Calu3 (cell line): Measurements from ENCODE around the gene IRF2. TPM values are rescaled to one million over a fixed set of nuclear protein-coding genes. Genes with fewer than 3 reads are reported as not detected.

Experiments used
- BruUV-seq: library from RNA; stranded (reverse); fragments of 400-500 nt; replicated peaks from 2 replicates; lab custom pipeline; 2021; lab: Mats Ljungman, UMichigan
- CTCF ChIA-PET: fragments of 300-600 bp; sonication (Branson Sonifier 250); formaldehyde crosslinking; loops from one replicate; lab custom pipeline; 2022; ENCODE audit warnings: antibody characterized with exemption; lab: Charles Lee
- DNase-seq: peaks from one replicate; pipeline ENCODE4 v3.0.0; 2022
- H3K27ac Mint-ChIP-seq: one replicate; pipeline ENCODE4 v1.8.0; 2022; ENCODE audit warnings: mixed read lengths; ENCODE audit not compliant: unreplicated experiment
- H3K27me3 Mint-ChIP-seq: one replicate; pipeline ENCODE4 v1.8.0; 2022; ENCODE audit warnings: mixed read lengths; ENCODE audit not compliant: unreplicated experiment
- H3K36me3 Mint-ChIP-seq: one replicate; pipeline ENCODE4 v1.8.0; 2022; ENCODE audit warnings: mild to moderate bottlenecking, moderate library complexity, mixed read lengths; ENCODE audit not compliant: insufficient read depth, unreplicated experiment
- H3K4me1 Mint-ChIP-seq: one replicate; pipeline ENCODE4 v1.8.0; 2022; ENCODE audit warnings: mild to moderate bottlenecking, low read depth, mixed read lengths; ENCODE audit not compliant: unreplicated experiment
- H3K4me3 Mint-ChIP-seq: one replicate; pipeline ENCODE4 v1.8.0; 2022; ENCODE audit warnings: mild to moderate bottlenecking, low read depth, moderate library complexity, mixed read lengths; ENCODE audit not compliant: unreplicated experiment
- H3K9me3 Mint-ChIP-seq: one replicate; pipeline ENCODE4 v1.8.0; 2022; ENCODE audit warnings: low read depth, mixed read lengths; ENCODE audit not compliant: unreplicated experiment
- intact Hi-C: fragments of 100-400 bp; cut with micrococcal nuclease; formaldehyde crosslinking; loops from one replicate; pipeline ENCODE4 v1.10.0; 2022; ENCODE audit not compliant: unreplicated experiment
- total RNA-seq: library from RNA; stranded (reverse); gene quantifications from 2 replicates; pipeline ENCODE4 v1.2.3, GENCODE V29; 2022
- TF ChIP-seq, protein P1 (sequence below): fragments of 200-600 bp; IDR thresholded peaks from one replicate; pipeline ENCODE4 v1.8.0; 2022; ENCODE audit warnings: antibody characterized with exemption; ENCODE audit not compliant: unreplicated experiment

Gene IRF2
- total RNA-seq, 1 experiment from 2014 or later, result 27.3 TPM

DNA sequence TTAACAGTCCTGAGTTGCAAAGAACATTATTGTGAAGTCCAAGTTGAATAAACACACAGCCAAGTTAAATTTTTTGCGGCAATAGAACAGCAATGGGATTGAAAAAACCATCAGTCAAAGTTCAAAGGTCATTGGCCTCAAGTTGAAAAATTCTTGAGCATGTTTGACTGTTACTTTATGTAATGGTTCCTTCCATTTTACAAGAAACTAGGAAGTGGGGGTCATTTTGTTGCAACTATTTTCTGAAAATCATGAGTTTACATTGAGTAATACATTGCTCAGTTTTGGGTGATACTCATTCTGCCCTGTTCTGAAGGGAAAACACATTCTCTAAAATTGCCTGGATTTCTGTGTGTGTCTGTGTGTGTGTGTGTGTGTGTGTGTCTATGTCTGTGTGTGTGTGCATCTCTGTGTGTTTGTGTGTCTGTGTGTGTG lies 5.2 kb upstream of the IRF2 start:
- no TSS peak for BruUV-seq
- peaks cover 15% of the 10 kb centered on the region for H3K4me1 Mint-ChIP-seq
- no peak overlapping the region for H3K4me3 Mint-ChIP-seq
- no peak for DNase-seq
- H3K27me3 Mint-ChIP-seq, result no peaks in the 10 kb centered on the region
- intact Hi-C loops, result no loop called here
- CTCF ChIA-PET, result no interaction called here
- no peak overlapping the region for H3K27ac Mint-ChIP-seq
- TF ChIP-seq, protein P1, sequence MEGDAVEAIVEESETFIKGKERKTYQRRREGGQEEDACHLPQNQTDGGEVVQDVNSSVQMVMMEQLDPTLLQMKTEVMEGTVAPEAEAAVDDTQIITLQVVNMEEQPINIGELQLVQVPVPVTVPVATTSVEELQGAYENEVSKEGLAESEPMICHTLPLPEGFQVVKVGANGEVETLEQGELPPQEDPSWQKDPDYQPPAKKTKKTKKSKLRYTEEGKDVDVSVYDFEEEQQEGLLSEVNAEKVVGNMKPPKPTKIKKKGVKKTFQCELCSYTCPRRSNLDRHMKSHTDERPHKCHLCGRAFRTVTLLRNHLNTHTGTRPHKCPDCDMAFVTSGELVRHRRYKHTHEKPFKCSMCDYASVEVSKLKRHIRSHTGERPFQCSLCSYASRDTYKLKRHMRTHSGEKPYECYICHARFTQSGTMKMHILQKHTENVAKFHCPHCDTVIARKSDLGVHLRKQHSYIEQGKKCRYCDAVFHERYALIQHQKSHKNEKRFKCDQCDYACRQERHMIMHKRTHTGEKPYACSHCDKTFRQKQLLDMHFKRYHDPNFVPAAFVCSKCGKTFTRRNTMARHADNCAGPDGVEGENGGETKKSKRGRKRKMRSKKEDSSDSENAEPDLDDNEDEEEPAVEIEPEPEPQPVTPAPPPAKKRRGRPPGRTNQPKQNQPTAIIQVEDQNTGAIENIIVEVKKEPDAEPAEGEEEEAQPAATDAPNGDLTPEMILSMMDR, result no peak
- H3K36me3 Mint-ChIP-seq, result peaks cover 18% of the 10 kb centered on the region
- no peaks in the 10 kb centered on the region for H3K9me3 Mint-ChIP-seq

DNA sequence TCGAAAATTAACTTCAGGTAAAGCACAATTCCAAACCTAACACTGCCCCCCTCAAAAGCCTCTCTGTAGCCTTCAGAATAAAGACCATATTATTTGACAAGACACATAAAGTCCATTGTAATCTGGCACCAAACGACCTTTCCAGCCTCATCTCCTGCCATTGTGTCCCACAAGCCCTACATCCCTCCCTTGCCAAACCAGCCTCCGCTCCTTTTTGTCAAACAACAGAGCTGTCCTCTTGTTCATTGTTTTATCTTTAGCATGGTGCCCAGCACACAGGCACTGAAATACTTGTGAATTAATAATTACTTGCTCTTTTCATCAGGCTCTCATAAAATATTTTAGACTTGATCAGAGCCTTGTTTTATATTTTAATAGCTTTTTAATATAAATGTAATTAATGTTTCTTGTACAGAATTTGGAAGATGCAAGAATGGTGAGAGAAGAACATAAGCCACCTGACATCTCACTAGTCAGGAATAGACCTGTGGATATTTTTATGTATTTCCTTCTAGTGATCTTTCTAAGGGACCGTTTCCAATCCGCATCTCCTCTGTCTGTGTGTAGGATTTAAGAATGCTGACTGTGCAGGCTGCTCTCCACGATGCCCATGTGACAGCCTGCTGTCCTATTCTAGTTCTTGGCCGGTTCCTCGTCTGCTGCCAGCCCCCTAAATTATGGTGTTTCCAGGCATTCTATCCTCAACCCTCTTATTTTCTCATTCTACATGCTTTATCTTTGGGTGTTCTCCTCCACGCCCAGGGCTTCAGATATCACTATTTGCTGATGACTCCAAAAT lies 3.0 kb upstream of the IRF2 start:
- Mint-ChIP-seq H3K27ac (no peak overlapping the region), H3K4me3 (peak overlapping the region; percentile 21), H3K9me3 (no peaks in the 10 kb centered on the region), H3K27me3 (no peaks in the 10 kb centered on the region), H3K36me3 (peaks cover 35% of the 10 kb centered on the region), H3K4me1 (peaks cover 15% of the 10 kb centered on the region)
- intact Hi-C loops, result no loop called here
- BruUV-seq, result no TSS peak
- no peak for DNase-seq
- CTCF ChIA-PET, result interaction anchor here (0.7 kb wide), 1 partner anchor 479 kb away, joined by 3 read pairs; no protein-coding TSS in a partner anchor
- TF ChIP-seq, protein P1, result no peak

DNA sequence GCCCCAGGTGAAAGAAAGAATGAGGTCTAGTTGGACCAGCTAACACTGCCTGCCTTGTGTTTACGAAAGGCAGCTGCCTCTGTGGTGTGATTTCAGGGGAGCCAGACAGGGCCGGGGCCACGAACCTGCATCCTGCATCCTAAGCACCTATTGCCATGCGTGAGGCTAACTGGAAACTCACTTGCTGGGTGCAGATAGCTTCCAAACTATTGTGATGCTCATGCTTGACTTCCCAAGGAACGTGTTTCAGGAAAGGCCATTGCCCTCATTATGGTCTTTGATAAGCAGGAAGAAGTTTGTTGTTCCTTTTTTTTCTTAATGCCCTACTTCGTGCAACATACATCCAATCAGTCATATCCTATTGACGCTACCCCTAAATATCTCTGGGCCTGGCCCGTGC lies 2.3 kb upstream of the IRF2 start:
- CTCF ChIA-PET, result no interaction called here
- Mint-ChIP-seq H3K36me3 (peaks cover 39% of the 10 kb centered on the region), H3K4me3 (peak overlapping the region; percentile 21), H3K9me3 (no peaks in the 10 kb centered on the region), H3K27ac (no peak overlapping the region), H3K27me3 (no peaks in the 10 kb centered on the region), H3K4me1 (peaks cover 15% of the 10 kb centered on the region)
- TF ChIP-seq, protein P1, result no peak
- intact Hi-C loops, result no loop called here
- BruUV-seq, result no TSS peak
- no peak for DNase-seq

DNA sequence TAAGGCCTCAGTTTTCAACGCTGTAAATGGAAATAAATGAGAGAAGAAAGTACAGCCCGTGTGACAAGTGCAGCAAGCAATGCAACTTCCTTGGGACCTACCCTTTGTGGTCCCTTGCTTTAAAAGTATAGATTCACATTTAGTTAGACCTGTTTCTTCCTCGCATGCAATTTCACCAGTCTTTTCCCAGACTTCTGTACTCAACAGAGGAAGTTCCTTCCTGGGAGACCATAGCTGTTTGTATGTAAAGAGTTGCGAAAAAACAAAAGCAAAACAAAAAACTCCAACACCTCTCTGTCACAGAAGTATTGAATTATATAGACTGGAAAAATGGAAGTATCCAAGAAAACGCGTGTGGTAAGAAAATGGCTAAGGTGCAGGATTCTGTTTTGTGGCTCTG lies 1.1 kb upstream of the IRF2 start:
- peak overlapping the region; percentile 88 for H3K4me3 Mint-ChIP-seq
- no TSS peak for BruUV-seq
- no peak for DNase-seq
- no peaks in the 10 kb centered on the region for H3K27me3 Mint-ChIP-seq
- H3K27ac Mint-ChIP-seq, result peak overlapping the region; percentile 96
- CTCF ChIA-PET, result interaction anchor here (1.1 kb wide), 1 partner anchor 39 kb away, joined by 3 read pairs; no protein-coding TSS in a partner anchor
- intact Hi-C loops, result loop anchor here (2.0 kb wide), 2 partner anchors 61 to 187 kb away; no protein-coding TSS in a partner anchor
- TF ChIP-seq, protein P1, result no peak
- peaks cover 15% of the 10 kb centered on the region for H3K4me1 Mint-ChIP-seq
- no peaks in the 10 kb centered on the region for H3K9me3 Mint-ChIP-seq
- peaks cover 39% of the 10 kb centered on the region for H3K36me3 Mint-ChIP-seq
